Embryonic facial prominence (tissue), 1 donor: ENCODE data around the gene ANKRD39.
"Not testable (repeated sequence)": the region's sequence is repeated elsewhere in the genome, so short reads cannot be mapped to it uniquely, and the experiment has no call there.

ENCODE experiments used
- DNase-seq: peaks from one replicate; pipeline ENCODE4 v3.0.0-alpha.2; 2016; ENCODE audit errors: extremely low spot score

The ANKRD39 gene

GRCh38 chr2:96809216-96809882, 48.5 kb downstream of the ANKRD39 start:
- no peak for DNase-seq

GRCh38 chr2:96808176-96808837, 49.5 kb downstream of the ANKRD39 start:
- no peak for DNase-seq

DNA sequence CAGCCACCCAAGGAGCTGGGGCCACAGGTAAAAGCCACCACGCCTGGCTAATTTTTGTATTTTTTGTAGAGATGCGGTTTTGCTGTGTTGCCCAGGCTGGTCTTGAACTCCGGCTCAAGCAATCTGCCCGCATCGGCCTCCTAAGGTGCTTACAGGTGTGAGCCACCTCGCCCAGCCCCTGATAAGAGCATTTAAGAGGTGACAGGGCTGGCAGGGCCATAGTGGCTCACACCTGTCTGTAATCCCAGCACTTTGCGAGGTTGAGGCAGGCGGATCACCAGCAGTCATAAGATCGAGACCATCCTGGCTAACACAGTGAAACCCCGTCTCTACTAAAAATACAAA, 50.7 kb downstream of the ANKRD39 start:
- no peak for DNase-seq

DNA sequence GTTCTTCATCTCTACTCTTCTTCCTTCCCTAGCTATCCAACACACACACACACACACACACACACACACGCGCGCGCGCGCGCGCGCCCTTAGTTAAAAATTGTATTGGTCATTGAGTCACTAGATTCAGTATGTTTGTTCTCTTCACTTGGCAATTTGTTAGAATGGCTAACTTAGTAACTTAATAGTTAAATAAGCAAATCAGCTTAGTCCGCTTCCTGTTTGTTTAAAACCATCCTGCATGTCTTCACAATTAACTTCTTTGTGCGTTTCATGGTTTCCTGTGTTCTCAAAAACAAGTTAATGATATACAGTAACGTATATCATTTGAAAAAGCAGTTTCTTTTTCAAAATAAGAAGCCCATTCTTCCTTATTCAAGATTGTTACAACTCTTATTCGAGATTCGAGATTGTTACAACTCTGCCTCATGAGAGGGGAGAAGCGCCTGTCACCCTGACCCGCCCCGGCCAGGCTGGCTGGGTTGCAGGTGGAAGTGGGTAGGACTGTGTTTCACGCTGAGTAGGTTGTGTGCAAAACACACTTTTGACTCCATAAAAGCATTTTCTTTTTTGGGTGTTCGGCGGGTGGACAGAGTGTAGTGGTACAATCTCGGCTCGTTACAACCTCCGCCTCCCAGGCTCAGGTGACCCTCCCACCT, 51.2 kb downstream of the ANKRD39 start:
- no peak for DNase-seq

DNA sequence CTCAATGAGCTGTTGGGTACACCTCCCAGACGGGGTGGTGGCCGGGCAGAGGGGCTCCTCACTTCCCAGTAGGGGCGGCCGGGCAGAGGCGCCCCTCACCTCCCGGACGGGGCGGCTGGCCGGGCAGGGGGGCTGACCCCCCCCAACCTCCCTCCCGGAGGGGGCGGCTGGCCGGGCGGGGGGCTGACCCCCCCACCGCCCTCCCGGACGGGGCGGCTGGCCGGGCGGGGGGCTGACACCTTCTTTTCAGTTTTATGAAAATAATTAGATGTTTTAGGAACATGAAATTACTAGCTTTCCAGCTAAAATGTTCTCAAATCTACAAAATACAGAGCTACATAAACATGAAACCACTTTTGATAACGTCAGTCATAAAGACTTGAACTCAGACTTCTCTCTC, 51.9 kb downstream of the ANKRD39 start:
- DNase-seq = not testable (repeated sequence)

DNA sequence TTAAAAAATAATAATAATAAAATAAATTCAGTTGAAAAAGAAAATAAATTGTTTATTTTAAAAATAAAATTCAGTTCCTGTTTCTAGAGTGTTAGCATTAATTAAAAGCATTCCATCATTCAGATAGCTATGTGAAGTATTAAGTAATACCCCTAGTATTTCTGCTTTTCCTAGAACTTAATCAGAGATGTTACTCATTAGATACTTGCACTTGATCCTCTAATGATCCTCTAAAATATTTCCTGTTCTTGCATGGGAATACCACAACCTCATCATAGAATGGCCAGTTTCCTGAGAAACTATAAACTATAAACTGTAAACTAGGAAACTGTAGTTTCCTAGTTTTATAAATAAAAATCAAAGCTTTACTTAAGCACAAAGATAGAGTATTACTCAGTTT, 52.8 kb downstream of the ANKRD39 start:
- no peak for DNase-seq

GRCh38 chr2:96802721-96803120, 55.1 kb downstream of the ANKRD39 start:
- DNase-seq = no peak

DNA sequence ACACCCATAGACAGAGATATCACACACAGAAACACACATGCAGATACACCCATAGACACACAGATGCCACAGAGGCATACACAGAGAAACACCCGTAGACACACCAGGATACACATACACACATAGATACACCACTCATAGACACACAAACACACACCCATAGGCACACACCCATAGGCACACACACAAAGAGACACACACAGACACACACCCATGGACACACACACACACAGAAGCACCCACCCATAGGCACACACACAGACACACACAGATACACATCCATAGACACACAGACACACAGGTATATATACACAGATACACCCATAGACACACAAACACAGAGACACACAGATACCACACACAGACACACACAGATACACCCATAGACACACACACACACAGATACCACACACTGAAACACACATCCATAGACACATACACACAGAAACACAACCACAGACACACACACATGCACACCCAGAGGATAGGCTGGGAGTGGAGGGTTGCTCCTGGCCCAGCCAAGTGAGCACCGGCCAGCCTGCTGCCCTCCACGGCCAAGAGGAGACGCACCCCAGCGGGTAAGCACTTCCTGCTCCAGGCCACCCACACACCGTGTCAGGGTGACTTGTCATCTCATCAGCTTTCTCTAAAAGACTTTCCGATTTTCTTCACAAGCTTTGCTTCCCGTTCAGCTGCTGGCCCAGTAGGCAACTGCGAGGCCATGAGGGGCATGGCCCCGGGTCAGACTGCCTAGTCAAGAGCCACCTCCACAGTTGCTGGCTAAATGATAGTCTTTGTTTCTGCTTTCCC, 55.8 kb downstream of the ANKRD39 start:
- no peak for DNase-seq

DNA sequence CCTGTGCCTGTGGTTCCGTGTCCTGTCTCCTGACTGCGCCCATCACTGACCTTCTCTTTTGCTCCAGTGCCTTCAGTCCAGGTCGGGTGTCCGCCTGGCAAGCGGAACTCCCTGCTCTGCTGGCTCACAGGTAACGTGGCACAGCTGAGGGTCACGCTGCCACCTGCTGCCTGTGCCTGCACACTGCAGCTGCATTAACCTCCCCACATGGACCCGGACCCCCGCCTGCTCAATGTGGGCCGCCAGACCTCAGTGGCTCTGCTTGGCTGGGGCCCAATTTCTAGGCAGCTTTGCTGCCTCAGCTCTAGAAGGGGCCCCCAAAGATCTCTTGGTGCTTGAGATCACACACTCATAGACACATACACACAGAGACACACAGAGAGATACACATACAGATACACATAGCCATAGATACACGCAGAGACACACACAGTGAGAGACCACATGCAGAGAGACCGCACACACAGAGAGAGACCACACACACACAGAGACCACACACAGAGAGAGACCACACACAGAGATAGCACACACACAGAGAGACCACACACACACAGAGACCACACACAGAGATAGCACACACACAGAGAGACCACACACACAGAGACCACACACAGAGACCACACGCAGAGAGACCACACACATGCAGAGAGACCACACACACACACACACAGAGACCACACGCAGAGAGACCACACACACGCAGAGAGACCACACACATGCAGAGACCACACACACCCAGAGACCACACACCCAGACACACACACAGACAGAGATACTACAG, 56.6 kb downstream of the ANKRD39 start:
- DNase-seq = peak; percentile 34

DNA sequence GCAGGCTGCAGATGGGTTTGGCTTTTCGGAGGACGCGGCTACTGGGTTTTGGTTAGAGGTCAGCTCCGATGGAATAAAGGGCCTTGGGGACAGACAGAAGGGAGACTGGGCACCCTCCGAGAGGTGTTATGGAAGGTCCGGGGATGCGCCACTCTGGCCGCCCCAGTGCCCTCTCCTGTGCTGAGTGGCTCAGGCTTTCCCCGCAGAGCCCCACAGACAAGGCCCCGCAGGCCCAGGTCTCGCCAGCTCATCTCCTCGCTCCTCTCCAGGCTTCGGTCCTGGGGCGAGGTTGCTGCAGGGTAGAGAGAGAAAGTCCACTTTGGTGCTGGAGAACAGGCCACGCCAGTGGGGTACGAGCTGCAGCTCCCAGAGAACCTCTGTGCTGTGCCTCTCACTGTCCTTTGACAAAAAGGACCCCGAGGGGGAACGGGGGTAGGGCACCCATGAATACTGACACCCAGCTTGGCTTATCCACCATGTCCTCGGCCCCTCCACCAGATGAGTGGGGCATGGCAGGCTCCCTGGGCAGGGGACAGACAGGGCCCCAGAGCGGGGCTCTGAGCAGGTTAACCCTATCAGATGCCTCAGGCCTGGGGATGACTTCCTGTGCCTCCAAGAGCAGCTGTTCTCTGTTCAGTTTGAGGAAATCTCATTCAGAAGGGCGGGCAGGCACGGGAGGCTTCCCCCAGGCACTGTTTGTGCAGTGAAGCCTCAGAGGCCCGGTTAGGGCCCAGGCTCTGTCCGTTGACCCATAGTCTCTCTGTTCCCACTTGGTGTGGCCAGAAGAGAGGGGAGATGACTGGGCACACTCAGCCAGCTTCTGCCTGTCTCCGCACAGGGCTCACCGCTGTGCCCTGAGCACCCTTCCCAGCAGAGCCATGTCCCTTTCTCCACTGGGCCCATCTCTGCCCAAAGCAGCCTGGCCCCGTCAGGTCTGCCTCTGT, 57.5 kb downstream of the ANKRD39 start:
- DNase-seq = no peak

DNA sequence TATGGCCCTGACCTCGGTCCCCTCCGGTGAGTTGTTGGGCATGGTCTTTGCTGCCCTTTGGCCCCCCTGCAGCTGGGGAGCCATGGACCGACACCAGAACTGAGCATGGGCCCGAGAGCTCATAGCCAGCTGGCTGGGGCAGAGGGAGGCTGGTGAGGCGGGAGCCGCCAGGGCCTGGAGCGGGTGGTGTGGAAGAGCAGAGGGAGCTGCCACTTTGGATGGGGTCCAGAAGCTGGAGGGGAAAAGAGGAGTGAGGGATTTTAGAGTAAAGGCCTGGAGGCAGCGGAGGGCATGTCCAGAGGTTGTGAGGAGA, 58.2 kb downstream of the ANKRD39 start:
- no peak for DNase-seq

DNA sequence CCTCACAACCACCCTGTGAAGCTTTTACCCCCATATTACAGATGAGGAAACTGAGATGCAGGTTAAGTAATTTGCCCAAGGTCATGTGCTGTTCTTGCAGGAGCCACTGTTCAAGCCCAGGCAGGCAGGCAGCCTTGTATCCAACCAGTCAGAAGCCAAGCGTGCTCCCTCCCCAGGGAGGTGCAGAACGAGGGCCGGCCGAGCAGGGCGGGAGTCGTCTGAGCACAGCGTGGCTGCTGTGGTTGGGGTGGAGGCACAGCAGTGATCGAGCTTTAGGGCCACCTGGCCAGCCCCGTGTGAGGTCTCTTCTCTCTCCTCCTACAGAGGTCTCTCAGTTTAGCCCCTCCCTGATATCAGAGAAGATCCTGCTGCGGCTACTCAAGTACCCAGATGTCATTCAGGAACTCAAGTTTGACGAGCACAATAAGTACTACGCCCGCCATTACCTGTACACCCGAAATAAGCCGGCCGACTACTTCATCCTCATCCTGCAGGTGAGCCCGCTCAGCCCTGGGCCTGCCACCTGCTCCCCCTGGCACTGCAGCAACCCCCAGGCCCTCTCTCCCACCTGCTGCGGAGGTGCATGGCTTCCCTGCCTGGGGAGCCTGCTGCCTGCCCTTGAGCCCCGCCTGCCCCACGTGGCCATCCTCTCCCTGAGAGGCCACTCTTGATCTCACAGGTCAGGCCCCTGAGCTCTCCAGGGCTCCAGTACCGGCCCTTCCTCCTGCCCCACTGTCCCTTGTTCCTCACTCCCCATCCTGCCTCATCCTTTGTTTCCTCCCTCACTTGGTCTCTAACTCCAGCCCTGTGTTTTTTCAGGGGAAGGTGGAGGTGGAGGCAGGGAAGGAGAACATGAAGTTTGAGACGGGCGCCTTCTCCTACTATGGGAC, 58.8 kb downstream of the ANKRD39 start:
- DNase-seq = no peak
